GM18511 (cell line): ENCODE data around the gene CXCL3.

Experiments
- ATAC-seq: cut with Tn5 transposase; IDR thresholded peaks from one replicate; pipeline ENCODE4 v1.9.1; 2021; ENCODE audit warnings: mild to moderate bottlenecking, moderate library complexity; ENCODE audit not compliant: unreplicated experiment

Gene CXCL3

GRCh38 chr4:74016068-74016467 lies 22.4 kb downstream of the CXCL3 start:
- ATAC-seq = no peak

- ATAC-seq = no peak
These were observed 23.2 kb downstream of the CXCL3 start for GRCh38 chr4:74015126-74015780.

GRCh38 chr4:74014332-74014731 lies 24.2 kb downstream of the CXCL3 start:
- ATAC-seq = no peak

- ATAC-seq = no peak
These were observed 25.2 kb downstream of the CXCL3 start for GRCh38 chr4:74013264-74013663.

- ATAC-seq = no peak
These were observed 26.4 kb downstream of the CXCL3 start for GRCh38 chr4:74012130-74012529.

DNA sequence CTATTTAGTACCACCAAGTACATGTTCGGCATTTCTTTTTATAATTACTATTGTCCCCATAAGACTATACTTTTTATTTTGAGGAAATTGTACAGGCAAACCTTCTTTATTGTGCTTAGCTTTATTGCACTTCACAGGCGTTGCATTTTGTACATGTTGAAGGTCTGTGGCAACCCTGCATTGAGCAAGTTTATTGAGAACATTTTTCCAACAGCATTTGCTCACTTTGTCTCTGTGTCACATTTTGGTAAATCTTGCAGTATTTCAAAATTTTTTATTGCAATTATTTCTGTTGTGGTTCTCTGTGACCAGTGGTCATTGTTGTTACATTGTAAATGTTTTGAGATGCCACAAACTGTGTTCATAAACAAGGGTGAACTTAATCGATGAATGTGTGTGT lies 29.2 kb downstream of the CXCL3 start:
- ATAC-seq = no peak

GRCh38 chr4:74006009-74006476 lies 32.4 kb downstream of the CXCL3 start:
- ATAC-seq = no peak

- no peak for ATAC-seq
These were observed 33.0 kb downstream of the CXCL3 start for GRCh38 chr4:74005528-74005927.

DNA sequence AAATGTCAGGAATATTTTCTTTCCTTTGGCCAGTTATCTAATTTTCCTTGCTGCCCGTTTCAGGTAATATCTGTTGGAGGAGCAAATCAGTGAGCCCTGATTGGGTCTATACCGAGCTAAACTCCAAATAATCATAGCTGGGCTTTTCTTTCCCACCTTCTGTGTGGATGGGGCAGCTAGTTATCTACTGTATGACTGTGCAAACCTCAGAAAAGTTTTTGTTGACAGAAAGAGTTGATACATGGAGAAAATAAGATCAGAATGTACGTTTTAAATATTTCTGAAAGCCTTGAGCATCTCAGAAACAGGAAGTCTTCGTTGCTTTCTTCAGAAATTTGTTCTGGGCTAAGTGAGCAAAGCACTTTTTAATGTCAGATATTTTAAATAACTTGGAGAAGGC lies 33.8 kb downstream of the CXCL3 start:
- ATAC-seq = no peak

GRCh38 chr4:74000301-74000700 lies 38.2 kb downstream of the CXCL3 start:
- ATAC-seq = no peak

DNA sequence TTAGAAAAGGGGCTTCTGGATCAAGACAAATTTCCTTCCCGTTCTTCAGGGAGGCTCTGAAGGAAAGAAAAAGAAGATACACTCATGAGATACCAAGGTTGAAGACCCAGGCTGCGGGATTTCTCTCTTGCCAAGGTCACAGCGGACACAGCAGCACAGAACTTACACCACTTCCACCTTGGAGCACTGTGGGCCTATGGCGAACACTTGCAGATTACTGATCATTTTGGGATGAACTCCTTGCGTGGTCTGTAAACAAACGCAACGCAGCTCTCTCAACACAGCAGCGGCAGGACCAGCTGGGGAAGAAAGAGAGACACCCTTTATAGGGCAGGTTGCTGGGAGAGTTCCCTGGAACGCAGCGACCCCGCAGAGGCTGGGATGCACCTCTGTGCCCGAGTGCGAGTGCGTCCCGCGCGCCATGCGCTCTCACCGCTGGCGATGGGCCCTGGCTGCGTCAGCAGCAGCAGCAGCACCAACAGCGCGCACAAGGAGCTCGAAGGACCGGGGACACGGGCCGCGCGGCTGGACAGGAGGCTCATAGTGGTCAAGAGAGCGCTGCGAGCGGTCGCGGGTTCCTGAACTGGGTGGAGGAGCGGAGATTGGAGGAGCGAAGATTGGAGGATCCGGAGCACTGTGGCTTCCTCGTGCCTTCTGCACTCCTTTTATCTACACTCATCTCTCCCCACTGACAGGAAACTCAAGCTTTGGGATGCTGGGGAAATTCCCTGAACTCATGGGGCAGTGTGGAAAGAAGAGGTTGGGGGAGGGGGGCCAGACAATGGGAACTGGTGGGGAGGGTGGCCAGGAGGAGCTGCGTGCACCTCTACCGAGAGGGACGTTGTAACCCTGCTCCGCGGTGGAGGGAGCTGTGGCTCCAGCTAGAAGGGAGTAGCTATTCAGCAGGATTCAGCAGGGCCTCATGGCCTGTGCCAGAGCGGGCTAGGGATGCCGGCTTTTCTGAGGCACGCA lies 40.2 kb downstream of the CXCL3 start, which contains the start of gene CXCL5:
Gene CXCL5 (minus strand): TSS at position 638 of the 972 bp plus-strand sequence. CDS start 96 bp downstream, at position 542.
- ATAC-seq = no peak

GRCh38 chr4:73992050-73992449 lies 46.4 kb downstream of the CXCL3 start:
- no peak for ATAC-seq

DNA sequence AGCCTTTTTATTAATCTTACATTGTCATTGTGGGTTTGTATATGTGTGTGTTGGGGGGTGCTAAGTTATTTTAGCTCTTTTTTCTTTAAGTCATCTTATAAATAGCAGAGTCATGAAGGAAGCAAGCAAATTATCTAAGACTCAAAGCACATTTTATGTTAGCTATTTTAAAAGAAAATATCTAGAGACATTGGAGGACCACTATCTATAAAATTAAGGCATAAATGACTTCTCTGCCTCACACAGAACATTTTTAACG lies 46.8 kb downstream of the CXCL3 start:
- no peak for ATAC-seq

DNA sequence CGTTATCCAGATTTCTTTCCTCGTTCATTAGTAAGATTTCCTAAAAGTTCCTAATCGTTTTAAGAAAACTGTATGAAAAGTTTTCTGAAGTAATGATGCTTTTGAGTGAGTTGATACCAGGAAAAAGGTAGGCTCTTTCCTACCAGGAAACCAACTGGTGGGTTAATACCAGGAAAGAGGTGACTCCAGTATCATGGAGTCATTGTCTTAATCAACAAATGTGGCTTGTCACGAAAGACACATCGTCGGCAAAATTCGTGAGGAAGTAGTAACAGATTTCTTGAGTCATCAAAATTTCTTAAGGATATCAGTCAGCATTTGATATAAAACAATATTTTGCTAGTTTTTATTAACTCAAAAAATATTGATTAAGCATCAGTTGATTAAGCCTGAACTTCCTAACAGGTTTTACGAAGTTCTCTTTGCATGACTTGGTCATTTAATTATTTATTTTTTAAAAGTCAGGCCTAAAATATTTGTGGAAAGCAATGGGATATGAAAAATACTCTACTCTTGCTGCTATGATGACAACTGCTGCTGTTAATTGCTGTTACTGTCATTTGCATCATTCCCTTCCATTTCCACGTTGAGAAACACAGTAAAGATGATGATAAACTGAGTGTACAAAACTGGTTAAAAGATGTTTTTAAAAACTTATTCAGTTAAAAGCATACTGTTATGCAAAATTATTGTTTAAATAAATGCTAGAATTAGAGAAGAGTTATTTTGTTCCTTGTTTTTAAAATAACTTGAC lies 47.3 kb downstream of the CXCL3 start:
- ATAC-seq = no peak

GRCh38 chr4:73989928-73990327 lies 48.6 kb downstream of the CXCL3 start:
- no peak for ATAC-seq

DNA sequence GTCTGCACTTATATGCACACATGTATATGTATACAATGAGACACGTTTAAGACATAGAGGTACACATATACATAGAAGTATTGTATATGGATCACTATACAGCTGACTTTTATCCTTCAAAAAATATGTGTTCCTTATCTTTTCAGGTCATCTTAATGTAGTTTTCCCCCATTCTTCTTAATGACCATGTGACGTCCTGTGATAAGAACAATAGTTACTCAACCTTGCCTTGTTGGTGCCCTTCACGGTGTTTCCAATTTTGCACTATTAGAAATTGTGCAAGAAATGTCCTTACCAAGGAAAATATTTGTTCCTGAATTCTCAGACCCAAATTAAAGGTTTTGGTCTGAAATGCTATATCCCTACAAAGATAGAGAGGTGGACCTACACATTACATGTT lies 49.5 kb downstream of the CXCL3 start:
- ATAC-seq = no peak

GRCh38 chr4:73988061-73988460 lies 50.4 kb downstream of the CXCL3 start, which contains the start of gene PPBP:
TSS of gene PPBP (minus strand) at chr4:73988190. CDS start at chr4:73988103, 87 bp downstream.
- ATAC-seq = no peak
